Right cardiac atrium (tissue), 5 donors: ENCODE measurements around the gene METTL24. TPM values are rescaled to one million over a fixed set of nuclear protein-coding genes. Genes with fewer than 3 reads are reported as not detected.
"Not testable (repeated sequence)": the region's sequence is repeated elsewhere in the genome, so short reads cannot be mapped to it uniquely, and the experiment has no call there.

Experiments used
- ATAC-seq, 2 donors: fragments of 200-7000 bp; cut with Tn5 transposase; one replicate each; pipeline versions ENCODE4 v1.8.0 to v1.9.1; 2020; ENCODE audit warnings: moderate library complexity in 2 of 2, mild to moderate bottlenecking in 1 of 2
- DNase-seq, 3 donors: peaks; one replicate each; pipeline ENCODE4 v3.0.0-alpha.2; 2020
- H3K27ac ChIP-seq: one replicate; pipeline ENCODE4 v1.5.1; 2013; ENCODE audit warnings: mild to moderate bottlenecking, low read length, control low read depth, moderate library complexity
- H3K27me3 ChIP-seq: one replicate; pipeline ENCODE4 v1.6.1; 2013; ENCODE audit not compliant: control insufficient read depth, insufficient read depth
- H3K4me1 ChIP-seq: one replicate; pipeline ENCODE4 v1.6.1; 2013; ENCODE audit warnings: low read length; ENCODE audit not compliant: control insufficient read depth, insufficient read depth
- H3K4me3 ChIP-seq: one replicate; pipeline ENCODE4 v1.5.1; 2013; ENCODE audit warnings: low read length, control low read depth
- H3K9me3 ChIP-seq: one replicate; pipeline ENCODE4 v1.6.1; 2013; ENCODE audit warnings: low read length; ENCODE audit not compliant: control insufficient read depth
- WGBS: extraction: QIAGEN DNeasy Blood & Tissue Kit; methylation state at CpG from one replicate; pipeline ENCODE4 v1.1.7; 2013; 5-methylcytosine and 5-hydroxymethylcytosine counted together
- intact Hi-C, 4 donors: fragments of 100-400 bp; cut with DNase I; formaldehyde crosslinking; loops; one replicate each; pipeline versions ENCODE4 v1.11.0 to v1.14.0; 2022 to 2023
- polyA plus RNA-seq: library from polyadenylated mRNA; stranded (reverse); fragments of 200-250 nt; gene quantifications from one replicate; pipeline ENCODE4 v1.2.3, GENCODE V29; 2013
- total RNA-seq, 4 donors: library from RNA; stranded (reverse); fragmentation: NEBNext Ultra II Directional; extraction: Animal tissue kit (Norgen Biotek cat#: 25700); gene quantifications; one replicate each; pipeline ENCODE4 v1.2.1, GENCODE V29; 2021
- donor health status: healthy with polysubstance abuse.
- donor health status: DM: no; HTN: yes; CAD: no.
- donor health status: DM: no; HTN: no; CAD: no.
- donor health status: DM: no; HTN: yes; CAD: no; lungs with severe emphysema.
- donor health status: DM: yes; HTN: yes; CAD: no.

Gene METTL24
- total and polyA plus RNA-seq, 5 donors: 0.77 to 4.2 (median 3.5) TPM

DNA sequence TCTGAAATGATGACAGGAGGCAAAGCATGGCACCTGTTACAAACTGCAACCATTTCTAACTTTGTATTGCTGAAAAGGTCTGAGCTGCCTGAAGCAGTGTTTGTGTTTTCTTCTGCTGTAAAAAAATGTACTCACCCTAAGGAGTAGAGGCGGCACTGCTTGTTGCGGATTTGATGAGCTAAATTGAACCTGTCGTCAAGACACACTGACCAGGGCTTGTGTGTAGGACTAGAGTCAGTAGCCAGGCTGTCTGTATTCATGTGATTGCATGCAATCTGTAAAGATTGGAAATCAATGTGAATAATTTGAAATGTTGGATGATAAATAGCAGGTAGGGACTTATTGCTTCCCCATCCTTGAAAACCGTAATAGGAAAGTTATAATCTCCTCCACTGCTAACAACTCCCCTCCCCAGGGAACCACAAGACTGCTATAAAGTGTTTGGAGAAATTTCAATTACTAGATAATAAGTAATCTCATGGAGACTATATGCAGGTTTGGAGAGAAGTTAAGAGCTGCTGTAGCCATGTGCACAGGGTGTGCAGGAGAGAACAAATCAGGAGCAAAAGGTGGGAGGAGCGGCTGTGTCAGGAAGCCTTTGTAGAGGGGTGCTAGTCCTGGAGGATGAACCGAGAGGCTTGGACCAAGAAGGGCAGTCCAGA lies 42.8 kb downstream of the METTL24 start:
- 68% methylated on average over 6 of the region's 6 CpGs for WGBS
- ATAC-seq (no peak), DNase-seq (no peak)
- intact Hi-C loops: no loop called here
- Histone ChIP-seq H3K4me3 (no peak overlapping the region), H3K27me3 (no peaks in the 10 kb centered on the region), H3K4me1 (no peaks in the 10 kb centered on the region), H3K9me3 (no peaks in the 10 kb centered on the region), H3K27ac (no peak overlapping the region)

DNA sequence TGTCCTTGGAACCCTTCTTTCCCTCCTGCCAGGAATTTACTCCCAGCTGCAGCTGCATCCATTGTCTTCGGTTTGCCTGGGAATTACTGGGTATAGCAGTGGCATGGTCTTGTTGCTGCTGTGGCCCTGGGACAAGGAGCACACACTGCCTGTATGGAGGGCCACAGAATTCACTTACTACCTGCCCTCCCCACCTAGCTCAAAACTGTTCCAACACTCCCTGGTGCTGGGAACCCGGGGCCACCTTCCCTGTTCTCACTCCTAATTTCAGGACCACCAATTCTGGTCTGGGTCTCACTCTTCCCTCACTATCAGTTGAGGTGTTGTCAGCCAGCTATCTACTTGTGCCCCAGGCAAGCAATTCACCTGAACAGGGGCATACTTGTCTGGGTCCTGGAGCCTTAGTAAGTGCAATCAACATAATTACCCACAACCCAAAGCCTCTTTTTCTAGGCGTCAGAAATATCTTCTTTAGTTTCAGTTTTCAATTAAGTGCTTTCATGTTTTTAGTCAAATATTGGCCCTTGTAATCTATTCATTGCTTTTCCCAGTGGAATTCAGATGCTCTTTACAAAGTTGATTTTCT lies 47.2 kb downstream of the METTL24 start:
- WGBS: 70% methylated on average over 3 of the region's 3 CpGs
- H3K9me3 ChIP-seq: no peaks in the 10 kb centered on the region

DNA sequence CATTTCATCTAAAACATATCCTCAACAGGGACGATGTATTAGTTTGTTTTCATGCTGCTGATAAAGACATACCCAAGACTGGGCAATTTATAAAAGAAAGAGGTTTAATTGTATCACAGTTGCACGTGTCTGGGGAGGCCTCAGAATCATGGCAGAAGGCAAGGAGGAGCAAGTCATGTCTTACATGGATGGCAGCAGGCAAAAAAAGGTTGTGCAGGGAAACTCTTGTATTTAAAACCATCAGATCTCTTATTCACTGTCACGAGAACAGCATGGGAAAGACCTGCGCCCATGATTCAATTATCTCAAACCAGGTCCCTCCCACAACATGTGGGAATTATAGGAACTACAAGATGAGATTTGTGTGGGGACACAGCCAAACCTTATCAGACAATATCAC lies 48.7 kb downstream of the METTL24 start:
- H3K27ac ChIP-seq, H3K4me3 ChIP-seq, H3K27me3 ChIP-seq, intact Hi-C loops, DNase-seq, ATAC-seq, H3K4me1 ChIP-seq, H3K9me3 ChIP-seq: not testable (repeated sequence)
- WGBS: 76% methylated on average over 4 of the region's 4 CpGs

More for the DNA sequence above, 47.2 kb downstream of the METTL24 start:
- intact Hi-C loops: no loop called here
- ATAC-seq (no peak), DNase-seq (no peak)
- Histone ChIP-seq H3K27ac (no peak overlapping the region), H3K27me3 (no peaks in the 10 kb centered on the region), H3K4me1 (no peaks in the 10 kb centered on the region), H3K4me3 (no peak overlapping the region)

DNA sequence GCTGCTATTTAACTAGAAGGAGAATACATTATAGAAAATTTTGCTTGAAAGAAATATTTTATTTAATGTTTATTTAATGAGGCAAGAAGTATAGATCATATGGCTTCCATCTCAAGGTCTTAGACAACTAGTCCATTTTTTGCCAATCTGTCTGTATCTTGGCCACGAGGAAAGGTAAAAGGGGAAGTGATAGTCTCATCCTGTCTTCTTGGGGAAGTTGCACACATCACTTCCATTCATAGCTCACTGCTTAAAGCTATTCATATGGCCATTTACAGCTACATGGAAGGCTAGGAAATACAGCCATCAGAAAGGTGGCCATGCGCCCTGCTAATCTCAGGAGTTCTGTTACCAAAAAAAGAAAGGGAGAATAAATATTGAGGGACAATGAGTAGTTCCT lies 50.8 kb downstream of the METTL24 start:
- Histone ChIP-seq H3K4me3 (no peak overlapping the region), H3K27ac (no peak overlapping the region)
- no peak for ATAC-seq

DNA sequence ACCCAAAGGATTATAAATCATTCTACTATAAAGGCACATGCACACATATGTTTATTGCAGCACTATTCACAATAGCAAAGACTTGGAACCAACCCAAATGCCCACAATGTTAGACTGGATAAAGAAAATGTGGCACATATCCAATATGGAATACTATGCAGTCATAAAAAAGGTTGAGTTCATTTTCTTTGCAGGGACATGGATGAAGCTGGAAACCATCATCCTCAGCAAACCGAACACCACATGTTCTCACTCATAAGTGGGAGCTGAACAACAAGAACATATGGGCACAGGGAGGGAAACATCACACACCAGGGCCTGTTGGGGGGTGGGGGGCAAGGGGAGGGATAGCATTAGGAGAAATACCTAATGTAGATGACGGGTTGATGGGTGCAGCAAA lies 52.3 kb downstream of the METTL24 start:
- DNase-seq, H3K27me3 ChIP-seq, H3K9me3 ChIP-seq, ATAC-seq, H3K27ac ChIP-seq, intact Hi-C loops, H3K4me1 ChIP-seq, H3K4me3 ChIP-seq: not testable (repeated sequence)
- WGBS: 86% methylated on average over 2 of the region's 2 CpGs

More for the DNA sequence above, 50.8 kb downstream of the METTL24 start:
- intact Hi-C loops: no loop called here
- WGBS: 65% methylated on average over 2 of the region's 2 CpGs
- H3K4me1 ChIP-seq: no peaks in the 10 kb centered on the region
- H3K27me3 ChIP-seq: no peaks in the 10 kb centered on the region
- H3K9me3 ChIP-seq: no peaks in the 10 kb centered on the region
- DNase-seq: no peak

DNA sequence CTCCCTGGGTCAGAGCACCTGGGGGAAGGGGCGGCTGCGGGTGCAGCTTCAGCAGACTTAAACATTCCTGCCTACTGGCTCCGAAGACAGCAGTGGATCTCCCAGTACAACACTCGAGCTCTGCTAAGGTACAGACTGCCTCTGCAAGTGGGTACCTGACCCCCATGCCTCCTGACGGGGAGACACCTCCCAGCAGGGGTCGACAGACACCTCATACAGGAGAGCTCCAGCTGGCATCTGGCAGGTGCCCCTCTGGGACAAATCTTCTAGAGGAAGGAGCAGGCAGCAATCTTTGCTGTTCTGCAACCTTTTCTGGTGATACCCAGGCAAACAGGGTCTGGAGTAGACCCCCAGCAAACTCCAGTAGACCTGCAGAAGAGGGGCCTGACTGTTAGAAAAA lies 54.5 kb downstream of the METTL24 start:
- H3K4me1 ChIP-seq, intact Hi-C loops, H3K27ac ChIP-seq, ATAC-seq, DNase-seq, H3K4me3 ChIP-seq, H3K9me3 ChIP-seq, H3K27me3 ChIP-seq: not testable (repeated sequence)
- WGBS: 81% methylated on average over 6 of the region's 6 CpGs

DNA sequence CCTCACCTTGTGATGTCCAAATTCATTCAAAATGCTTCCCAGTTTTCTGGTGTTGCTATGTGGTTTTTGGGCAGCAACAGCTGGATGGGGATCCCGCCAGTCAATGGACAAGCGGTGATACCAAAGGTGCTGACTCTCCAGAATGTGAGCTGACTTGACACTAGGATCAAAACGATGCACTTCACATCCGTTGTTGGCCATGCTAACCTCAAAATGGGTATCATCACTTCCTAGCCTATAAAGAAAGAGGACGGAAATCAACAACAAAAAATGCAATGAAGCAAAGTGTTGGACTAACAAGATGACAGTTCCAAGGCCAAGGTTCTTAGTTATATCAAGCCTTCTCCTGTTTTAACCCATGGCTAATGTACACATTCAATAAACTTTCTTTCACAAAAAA lies 59.2 kb downstream of the METTL24 start:
- no peak overlapping the region for H3K27ac ChIP-seq
- H3K4me1 ChIP-seq: no peaks in the 10 kb centered on the region
- H3K4me3 ChIP-seq: no peak overlapping the region
- DNase-seq (no peak), ATAC-seq (no peak)
- H3K9me3 ChIP-seq: no peaks in the 10 kb centered on the region
- intact Hi-C loops: no loop called here
- WGBS: 89% methylated on average over 5 of the region's 5 CpGs
- H3K27me3 ChIP-seq: no peaks in the 10 kb centered on the region

DNA sequence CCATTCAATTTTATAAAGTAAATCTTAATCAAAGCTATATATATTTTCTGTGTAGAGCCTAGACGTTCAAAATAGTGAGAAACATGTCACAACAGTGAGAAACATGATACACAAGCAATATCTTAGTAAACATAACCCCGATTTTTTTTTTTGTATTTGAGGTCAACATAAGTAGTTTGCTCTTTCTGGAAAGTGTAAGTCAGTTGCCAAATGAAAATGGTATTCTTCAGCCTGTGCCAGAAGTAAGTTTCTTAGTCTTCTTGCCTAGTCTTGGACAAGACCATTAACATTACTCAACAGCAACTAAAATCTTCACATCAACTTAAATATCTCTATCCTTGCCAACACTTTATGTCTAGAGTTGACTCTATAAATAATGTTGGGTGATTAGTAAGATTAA lies 59.7 kb downstream of the METTL24 start:
- H3K4me1 ChIP-seq: no peaks in the 10 kb centered on the region
- no peak overlapping the region for H3K27ac ChIP-seq
- 67% methylated on average over 2 of the region's 2 CpGs for WGBS
- no peak overlapping the region for H3K4me3 ChIP-seq
- ATAC-seq (no peak), DNase-seq (no peak)
- intact Hi-C loops: no loop called here
- no peaks in the 10 kb centered on the region for H3K27me3 ChIP-seq
- no peaks in the 10 kb centered on the region for H3K9me3 ChIP-seq

DNA sequence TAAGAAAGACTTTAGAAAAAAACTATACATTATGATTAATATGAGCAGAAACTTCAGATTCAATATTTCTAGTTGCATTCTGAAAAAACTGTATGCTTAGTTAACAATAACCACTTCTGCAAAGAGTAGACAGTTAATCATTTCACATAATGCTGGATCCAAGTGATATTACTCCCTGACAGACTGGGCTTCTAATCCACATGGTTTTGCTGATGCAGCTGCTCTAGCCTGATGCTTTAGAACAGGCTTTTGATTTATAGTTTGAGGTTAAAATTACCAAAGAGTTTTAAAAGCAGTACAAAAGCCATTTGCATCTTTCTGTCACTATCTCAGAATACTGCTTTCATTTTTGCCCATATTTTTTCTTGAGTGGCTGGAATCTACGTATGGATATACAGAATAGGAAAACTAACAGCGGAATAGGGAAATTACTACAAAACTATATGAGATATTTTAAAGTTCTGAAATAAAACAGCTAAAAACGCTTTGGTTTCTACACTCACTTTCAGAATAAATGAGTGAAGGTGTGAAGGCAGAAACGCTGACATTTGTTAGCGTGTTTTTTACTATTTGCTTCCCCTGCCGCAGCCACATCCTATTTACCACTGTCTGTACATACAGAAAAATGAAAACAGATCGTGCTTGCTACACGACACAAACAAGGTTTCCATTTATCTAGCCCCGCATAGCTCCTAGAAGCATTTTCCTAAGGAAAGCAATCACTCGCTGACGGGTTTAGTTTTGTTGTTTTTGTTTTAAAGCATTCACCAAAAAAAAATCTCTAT lies 61.7 kb downstream of the METTL24 start:
- DNase-seq: no peak
- 81% methylated on average over 11 of the region's 11 CpGs for WGBS

DNA sequence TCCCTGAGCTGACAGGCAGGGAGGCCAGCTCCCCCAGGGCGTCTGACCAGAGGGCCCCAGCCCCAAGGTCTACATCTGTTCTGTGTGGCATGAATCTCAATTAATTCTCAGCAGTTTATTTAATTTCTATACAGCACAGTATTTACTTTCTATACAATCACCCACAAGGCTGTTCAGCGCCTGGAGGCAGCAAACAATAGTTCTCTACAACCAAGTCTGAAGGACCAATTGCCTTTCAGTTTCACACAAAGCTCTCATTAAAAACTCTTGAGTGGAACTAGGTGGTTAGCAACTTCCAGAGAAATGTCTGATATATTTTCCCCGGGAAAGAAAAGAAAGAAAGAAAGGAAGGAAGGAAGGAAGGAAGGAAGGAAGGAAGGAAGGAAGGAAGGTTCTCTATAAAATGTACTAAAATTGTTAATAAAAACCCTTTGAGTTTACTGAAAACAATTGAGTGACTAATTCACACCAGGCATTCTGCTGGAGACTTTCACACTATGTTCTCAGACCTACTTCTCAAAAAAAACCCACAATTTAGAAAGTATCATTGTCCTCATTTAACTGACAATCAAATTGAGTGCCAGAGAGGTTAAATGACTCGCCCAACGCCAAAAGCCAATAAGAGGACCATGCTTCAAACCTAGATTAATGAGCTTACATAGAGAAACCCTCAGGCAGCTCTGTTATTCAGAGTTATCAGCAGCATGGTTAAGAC lies 62.5 kb downstream of the METTL24 start:
- intact Hi-C loops: no loop called here
- DNase-seq (no peak), ATAC-seq (no peak)
- H3K4me1 ChIP-seq: no peaks in the 10 kb centered on the region
- 60% methylated on average over 5 of the region's 5 CpGs for WGBS
- H3K27ac ChIP-seq: no peak overlapping the region
- no peaks in the 10 kb centered on the region for H3K27me3 ChIP-seq
- H3K4me3 ChIP-seq: no peak overlapping the region
- no peaks in the 10 kb centered on the region for H3K9me3 ChIP-seq

More for the DNA sequence above, 61.7 kb downstream of the METTL24 start:
- H3K27me3 ChIP-seq: no peaks in the 10 kb centered on the region
- H3K4me1 ChIP-seq: no peaks in the 10 kb centered on the region
- no peak overlapping the region for H3K27ac ChIP-seq
- no peak for ATAC-seq
- intact Hi-C loops: no loop called here
- H3K9me3 ChIP-seq: no peaks in the 10 kb centered on the region
- H3K4me3 ChIP-seq: no peak overlapping the region
